Stimulated activated CD8-positive, alpha-beta memory T cell treated with anti-CD3 and anti-CD28 coated beads, Interleukin-15, amount 100 ng/mL, for 1 hour (primary cell): ENCODE results near the gene ANXA6.

Experiments used
- DNase-seq: peaks from one replicate; pipeline ENCODE4 v3.0.0-alpha.2; 2020; ENCODE audit warnings: low read depth

ANXA6 gene

DNA sequence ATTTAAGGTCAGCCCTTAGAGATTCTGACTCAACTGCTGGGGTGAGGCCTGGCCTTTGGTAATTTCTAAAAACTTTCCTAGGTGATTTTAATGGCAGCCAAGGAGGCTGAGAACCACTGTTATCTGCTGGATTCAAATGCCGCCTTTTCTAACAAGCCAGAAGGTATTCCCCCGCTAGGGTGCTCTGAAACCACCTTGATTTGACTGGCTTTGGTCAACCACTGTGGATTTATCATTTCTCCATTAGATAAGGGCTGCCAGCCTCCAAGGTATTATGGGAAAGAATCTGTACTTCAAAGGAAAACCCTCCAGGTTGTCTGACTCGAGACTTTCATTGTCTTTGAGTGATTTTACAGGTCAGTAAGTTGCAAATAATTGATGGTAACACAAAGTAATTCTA lies 4.3 kb downstream of the ANXA6 start:
- DNase-seq = no peak

DNA sequence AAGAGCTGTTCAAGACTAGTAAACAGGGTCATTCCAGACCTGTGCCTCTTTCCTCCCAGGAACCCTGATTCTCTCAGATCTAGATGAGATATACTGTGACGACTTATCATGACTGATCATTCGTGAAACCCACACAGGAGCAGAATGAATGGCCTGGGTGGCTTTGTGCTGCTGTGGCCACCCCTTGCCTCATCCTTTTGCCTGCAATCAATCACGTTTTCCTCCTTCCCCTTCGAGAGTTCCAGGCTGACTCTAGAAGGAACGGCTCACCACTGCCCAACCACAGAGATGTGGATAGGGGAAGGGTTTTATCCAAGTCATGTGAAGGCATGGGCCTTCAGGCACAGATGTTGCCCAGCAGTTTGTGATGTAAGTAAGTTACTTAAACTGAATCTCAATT lies 5.8 kb downstream of the ANXA6 start:
- DNase-seq = no peak

DNA sequence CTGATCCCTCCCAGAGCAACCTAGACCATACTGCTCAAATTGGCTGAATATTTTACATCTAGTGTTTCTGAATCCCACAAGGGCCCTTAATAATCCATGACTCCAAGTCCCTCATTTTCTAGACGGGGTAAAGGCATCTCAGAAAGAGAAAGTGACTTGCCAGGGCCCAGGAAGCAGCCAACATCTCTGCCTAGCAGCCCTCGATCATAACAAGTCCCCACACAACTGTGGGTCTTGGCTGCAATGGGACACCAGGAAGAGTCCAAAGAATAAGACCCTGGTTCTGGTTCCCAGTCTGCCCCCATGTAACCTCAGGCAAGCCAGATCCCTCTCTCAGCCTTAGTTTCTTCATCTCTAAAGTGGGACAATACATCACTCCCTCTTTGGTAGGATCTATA lies 6.3 kb downstream of the ANXA6 start:
- DNase-seq = no peak

DNA sequence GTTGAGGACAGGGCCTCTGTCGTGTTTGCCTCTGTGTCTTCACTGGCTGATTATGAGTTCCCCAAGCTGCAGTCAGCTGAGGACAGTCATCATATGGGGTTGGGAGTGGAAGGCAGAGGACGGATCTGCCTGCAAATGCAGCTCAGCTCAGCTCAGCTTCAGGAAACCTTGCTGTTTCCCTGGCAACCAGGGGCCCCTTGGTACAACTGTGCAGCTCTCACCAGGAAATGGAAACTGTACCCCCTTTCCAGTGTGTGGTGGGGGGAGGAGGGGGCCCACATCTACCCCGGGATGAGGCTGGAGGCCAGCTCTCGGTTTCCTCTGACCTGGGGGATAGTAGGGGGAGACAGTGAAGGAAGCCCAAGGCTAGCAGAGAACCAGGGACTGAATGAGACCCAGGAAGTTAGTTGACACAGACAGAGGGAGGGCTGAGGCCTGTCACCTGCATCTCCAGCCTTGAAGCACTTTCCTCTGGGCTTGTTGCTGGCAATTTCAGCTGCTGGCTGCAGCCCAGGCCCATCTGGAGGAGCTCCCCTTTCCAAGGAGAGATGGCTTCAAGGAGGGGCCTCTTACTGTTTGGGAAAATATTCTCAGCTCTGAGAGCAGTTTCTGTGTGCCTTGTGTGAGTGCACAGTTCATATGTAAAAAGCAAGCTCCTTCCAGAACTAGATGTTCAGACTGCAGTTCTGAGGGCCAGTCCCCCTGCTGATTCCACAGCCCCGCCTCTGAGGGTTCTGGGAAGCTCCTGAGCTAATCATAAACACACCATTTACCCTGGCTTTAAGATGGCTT lies 6.9 kb downstream of the ANXA6 start:
- peak; percentile 64 for DNase-seq

DNA sequence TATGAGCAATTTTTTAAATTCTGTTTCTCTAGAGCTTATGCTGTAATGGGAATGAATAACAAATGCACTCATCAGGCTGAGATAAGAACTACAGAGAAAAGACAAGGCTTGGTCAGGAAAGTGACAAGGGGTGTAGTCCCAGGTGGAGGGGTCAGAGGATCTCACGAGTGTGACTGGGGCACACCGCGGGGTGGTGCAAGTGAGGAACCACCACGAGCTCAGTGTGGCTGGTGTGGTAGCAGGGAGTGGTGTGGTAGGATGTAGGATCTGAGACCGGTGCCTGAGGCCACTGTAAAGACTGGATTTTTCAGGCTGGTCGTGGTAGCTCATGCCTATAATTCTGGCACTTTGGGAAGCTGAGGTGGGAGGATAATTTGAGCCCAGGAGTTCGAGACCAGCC lies 9.0 kb downstream of the ANXA6 start:
- DNase-seq = no peak

DNA sequence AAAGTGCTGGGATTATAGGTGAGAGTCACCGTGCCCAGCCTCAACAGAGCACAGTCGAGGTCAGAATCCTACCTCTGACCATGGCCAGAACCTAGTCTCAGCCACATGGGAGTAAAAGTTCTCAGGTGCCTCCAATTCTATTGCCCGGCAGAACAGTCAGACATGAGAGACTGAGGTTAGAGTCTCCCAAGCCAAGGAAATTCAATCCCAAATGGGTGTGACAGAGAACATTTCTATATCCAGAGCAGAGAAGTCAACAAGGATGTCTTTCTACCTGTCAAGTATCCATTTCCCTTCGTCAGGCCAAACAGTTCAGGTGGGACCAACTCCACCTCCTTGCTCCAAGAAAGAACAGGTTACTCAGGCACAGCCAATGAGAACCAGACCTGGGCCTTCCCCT lies 10.5 kb downstream of the ANXA6 start:
- DNase-seq = no peak

DNA sequence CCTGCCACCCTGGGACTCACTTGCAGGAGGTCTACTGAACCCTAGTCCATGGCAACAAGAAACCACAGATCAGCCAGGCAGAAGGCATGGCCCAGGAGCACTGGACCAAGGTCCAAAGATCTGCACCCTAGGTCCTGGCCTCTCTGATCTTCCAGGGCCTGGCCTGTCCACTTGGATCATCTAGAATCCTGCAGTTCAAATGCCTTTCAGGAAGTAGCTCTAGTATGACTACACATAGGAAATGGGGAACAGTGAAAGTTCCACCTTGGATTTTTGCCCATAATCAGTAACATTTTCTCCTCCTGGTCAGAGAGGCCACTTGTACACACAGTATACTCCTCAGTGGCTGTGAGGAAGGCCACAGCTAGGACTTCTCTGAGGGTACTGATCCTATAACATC lies 11.5 kb downstream of the ANXA6 start:
- no peak for DNase-seq

DNA sequence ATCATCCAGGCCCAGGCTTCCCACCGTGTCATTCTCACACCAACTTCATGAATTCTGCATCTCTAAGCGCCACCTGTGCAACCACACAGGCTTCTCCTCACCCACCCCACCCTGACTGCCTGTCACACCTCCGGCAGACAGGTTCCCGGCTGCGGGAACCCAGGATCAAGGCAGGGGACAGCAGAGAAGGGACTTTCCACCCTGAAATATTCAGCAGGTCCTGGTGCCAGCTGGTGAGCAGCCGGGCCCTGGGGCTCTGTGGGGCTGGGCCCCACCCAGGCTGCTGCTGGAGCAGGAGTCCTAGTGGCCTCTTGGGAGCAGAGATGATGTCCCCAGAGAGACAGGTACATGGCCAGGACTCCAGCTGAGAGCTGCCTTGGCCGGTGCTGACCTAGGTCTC lies 12.7 kb downstream of the ANXA6 start:
- no peak for DNase-seq

DNA sequence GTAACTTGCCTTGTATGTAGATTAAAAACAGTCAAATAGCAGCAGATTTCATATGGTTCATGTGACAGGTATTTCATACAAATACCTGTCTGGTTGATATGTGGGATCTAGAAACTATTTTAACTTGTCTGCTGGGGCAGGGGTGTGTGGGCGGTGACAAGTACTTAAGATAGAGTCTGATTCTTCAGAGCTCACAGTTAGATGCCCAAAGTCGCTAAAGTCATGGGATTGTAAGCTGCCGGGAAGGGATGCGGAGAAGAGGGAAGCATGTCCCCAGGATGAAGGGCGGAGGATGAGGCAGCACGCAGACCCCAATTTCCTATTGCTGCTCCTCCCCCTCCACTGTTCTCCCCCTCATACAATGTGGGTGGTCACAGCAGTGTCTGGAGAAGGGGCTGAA lies 13.3 kb downstream of the ANXA6 start:
- DNase-seq = no peak

DNA sequence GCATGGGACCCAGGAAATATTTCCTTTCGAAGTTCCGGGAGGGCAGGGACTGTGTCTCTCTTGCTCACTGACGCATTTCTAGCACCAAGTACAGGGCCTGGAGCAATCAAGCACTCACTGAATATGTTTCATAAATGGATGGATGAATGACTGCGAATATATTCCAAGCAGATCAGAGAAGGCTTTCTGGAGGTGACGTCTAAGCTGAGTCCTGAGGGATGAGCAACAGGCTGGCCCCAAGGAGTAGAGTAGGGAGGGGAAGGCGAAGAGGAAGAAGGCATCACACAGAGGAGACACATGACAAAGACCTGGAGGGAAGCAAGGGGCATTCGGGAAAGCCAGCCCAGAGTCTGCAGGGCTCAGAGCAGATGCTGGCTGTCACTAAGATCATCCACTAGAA lies 13.9 kb downstream of the ANXA6 start:
- no peak for DNase-seq

DNA sequence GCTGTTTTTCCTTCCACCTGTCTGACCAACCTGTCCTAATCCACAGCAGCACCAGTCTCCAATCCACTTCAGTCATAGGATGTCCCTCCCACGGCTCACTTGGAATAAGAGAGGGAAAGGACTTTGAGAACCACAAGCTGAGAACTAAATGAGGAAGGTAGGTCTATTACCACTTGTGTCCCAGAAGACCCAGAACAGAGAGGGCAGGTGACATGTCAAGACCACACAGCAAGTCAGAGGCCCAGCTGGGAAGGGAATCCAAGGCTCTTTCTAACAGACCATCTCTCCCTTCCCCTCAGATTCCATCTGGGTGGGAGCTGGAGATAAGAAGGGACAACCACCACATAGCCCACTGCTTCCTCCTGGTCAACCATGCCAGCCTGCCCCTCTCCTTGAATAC lies 14.6 kb downstream of the ANXA6 start:
- no peak for DNase-seq

DNA sequence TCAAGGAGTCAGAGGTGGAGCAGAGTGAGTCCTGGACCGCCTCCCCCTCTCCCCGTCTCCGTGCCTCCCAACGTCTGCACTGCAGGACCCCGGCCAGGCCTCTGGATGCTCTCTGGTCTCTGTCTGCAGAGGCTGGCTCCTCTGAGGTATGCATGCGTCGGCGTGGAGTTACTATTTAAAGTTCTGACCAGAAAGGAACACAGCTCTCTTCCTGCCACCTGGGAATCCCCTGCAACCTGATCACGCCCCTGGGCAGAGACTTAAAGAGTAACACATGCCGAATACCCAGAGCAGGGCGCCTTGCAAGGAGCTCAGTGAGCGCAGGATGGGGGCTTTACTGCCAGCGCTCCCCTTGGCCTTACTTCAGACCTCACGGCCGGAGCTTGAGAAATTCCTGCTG lies 16.0 kb downstream of the ANXA6 start:
- DNase-seq = no peak

DNA sequence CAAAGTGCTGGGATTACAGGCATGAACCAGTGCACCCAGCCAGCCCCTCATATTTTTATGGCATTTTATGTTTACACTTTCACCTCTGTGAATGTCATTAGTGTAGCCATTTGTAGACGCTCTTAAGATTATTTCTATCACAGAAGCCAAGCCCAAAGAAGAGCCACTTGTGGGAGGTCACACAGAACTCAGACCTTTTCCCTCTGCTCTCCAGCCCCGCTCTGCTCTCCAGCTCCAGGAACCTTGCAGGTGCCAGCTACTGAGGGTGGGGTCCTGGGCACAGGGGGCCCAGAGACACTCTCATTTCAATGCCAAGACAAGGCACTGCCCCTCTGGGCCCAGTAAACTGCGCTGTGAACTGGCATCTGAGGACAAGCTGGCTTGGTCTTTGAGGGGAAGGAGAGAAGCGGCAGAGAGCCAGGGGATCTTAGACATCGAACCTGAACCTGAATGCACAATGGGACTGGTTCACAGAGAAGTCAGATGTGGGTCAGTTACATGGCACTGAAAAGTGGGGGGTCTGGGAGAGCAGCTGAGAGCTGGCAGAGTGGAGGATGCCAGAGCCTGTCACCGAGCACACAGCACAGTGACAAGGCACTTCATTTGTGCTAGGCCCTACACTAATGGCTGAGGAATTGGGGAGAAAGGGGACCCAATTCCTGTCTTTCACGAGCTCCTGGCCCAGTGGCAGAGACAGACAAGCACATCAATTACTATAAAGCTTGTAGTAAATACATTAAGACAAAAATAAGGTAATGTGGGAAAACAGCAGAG lies 16.7 kb downstream of the ANXA6 start:
- no peak for DNase-seq

DNA sequence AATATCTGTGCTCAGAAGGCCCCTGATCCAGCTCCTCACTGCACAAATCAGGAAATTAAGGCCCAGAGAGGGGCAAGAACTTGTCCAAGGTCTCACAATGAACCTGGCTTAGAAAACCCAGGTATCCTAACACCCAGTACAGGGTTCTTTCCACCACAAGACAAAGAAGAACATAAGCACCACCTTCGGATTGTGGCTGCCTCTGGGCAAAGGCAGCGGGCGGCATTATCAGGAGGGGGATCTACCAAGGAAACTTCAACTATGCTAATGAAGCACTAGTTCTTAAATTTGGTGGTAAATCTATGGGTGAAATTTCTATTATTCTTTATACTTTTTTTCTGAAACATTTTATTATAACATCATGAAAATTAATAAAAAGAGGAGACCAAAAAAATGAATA lies 17.9 kb downstream of the ANXA6 start:
- DNase-seq = no peak

DNA sequence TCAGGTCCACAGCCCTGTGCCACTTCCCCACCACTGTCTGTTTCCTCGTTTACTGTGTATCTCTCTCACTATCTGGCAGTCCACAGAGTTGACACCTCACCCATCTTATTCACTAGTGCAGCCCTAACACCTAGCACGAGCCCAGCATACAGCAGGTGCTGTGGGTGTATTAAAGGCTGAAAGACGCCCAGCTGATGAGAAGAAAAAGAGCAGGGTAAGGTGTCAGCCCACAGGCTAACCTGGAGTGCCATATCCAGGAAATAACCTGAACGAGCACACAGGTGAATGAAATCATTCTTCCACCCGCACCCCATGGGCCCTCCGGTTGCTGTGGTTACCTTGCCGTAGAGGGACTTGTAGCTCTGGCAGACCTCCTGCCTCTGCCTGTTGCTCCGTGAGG lies 18.6 kb downstream of the ANXA6 start:
- no peak for DNase-seq

DNA sequence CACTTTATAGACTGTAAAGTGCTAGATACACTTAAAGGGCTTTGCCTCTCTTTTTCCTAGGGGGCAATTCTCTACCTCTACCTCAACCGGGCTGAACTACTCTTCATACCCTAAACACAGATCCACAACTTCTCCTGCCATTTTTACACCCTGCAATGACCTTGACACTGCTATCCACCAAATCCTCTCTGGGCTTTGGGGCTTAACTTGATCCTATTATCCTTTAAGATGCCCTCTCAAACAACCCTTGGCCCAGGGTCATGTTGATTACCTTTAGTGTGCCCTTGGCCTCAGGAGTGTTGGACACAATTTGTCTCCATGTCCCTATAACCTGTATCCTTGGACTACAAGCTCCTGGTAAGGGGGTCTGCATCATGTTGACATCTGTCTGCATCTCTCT lies 19.5 kb downstream of the ANXA6 start:
- DNase-seq = no peak

DNA sequence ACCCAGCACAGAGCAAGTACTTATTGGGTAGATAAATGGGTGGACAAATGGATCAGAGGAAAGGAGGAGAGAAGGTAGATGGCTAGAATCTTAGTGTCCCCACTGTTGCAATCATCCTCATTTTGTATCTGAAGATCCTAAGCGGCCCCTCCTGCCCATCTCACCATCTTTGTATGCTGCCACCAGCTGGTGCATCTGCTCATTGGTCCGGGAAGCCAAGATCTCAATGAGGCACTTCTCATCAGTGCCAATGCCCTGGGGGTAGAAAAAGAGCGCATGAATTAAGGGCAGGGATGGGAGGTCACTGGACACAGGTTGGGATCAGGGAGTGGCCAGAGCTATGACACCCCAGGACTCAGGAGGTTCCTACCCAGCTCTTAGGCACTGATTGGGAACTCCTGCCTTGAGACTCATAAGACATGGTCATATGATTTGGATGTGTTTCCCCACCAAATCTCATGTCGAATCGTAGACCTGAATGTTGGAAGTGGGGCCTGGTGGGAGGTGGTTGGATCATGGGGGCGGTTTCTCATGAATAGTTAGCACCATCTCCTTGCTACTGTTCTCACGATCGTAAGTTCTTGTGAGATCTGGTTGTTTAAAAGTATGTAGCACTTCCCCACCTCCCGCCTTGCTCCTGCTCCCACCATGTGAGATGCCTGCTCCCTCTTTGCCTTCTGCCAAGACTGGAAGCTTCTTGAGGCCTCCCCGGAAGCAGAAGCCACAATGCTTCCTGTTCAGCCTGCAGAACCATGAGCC lies 20.3 kb downstream of the ANXA6 start:
- DNase-seq = no peak

DNA sequence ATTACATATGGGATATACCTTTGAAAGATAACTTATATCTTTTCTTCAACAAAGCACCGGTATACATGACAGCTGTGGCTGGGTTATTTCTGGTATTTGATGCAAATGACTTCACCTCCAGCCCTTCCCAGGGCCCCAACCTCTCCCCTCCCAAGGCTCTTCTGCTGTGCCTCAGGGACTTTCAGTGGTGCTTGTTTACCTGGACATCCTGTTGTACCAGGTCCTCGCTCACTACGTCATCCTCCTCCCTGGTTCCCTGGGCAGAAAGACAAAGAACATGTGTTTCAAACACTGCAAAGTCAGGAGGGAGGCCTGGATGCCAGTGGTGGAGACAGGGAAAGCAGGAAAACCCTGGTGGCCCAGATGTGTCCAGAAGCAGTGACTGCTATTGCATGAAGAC lies 23.4 kb downstream of the ANXA6 start:
- no peak for DNase-seq

DNA sequence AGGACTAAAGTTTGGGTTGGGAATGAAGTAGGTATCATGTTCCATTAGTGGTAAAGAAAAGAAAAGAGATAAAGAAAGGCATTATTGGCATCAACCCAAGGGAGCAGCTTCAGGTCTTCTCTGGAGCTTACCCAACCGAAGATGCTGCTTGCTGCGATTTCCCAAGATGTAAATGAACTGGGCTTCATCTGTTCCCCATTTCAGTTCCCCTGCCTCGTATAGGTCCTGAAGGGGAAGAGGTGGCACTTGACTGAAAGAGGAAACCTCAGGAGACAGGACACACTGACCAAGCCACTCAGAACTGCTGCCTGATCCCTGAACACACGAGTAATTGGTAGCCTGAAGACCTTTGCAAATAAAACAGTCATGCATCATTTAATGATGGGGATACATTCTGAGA lies 24.6 kb downstream of the ANXA6 start:
- no peak for DNase-seq

DNA sequence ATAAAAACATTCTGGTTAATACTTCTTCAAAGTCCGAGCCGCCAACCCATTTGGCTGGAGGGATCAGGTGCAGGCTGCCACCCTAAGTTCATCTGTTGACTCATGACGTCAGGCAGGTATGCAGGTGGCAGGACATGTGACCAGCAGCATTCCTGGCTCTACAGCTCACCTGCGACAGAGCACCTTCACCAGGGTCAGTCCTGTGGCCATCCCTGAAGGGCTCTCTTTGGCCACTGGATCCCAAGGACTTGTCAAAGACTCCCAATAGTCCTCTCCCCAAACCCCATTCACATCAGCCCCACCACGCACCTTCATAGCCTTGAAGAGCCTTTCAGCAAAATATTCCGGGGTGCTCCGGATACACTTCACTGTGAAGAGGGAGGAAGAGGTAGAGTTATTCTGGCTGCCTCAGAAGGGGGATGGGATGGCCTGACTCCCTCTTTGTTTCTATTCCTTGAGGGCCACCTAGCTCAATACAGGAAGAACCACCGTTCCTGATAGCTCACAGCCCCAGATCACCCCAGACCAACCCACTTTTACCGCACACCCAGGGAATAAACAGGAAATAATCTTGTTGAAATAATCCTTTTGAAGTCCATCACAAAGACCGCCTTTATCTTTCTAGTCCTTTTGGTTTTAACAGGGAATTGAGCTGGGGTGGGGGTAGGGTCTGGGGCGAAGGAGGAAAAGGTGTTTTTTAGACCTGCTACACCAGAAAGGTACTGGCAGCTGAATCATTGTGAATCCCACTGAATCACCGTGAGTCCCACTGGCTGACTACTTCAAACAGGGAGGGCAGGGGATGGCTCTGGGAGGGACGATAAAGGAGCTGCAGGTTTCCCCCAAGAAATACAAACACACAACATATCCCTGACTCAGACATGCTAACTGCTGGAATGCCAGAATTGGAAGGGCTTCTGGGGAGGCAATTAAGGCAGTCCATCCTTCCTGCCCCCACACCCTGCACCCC lies 26.4 kb downstream of the ANXA6 start:
- DNase-seq = no peak

DNA sequence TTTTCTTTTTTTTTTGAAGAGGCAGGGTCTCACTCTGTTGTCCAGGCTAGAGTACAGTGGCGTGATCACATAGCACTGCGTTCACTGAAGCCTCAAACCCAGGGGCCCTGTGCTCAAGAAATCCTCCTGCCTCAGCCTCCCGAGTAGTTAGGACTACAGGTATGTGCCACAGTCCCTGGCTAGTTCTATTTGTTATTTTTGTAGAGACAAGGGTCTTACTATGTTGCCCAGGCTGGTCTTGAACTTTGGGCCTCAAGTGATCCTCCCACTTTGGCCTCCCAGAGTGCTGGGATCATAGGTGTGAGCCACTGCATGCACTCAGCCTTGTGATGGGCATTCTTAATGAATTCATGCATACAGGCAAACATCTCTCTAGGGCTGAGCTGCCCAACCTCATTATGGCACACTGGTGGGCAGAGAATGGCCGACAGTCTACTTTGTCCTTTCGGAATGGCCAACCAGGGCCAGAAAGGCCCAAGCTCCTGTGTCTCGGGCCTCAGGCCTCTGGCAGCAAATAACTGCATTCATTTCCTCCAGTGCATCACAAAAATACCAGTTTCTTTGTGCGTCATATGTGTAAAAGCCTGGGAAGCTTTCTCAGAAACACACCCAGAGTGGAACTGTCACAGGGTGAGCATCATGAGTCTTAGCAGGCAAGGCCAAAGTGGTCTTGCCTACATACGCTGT lies 27.2 kb downstream of the ANXA6 start:
- no peak for DNase-seq
